Activated CD4-positive, alpha-beta T cell treated with anti-CD3 and anti-CD28 coated beads for 36 hours (primary cell): ENCODE results near the gene RASGRF1. TPM values are rescaled to one million over a fixed set of nuclear protein-coding genes. Genes with fewer than 3 reads are reported as not detected.
"Not testable (repeated sequence)": the region's sequence is repeated elsewhere in the genome, so short reads cannot be mapped to it uniquely, and the experiment has no call there.

ENCODE experiments used
- ATAC-seq: fragments of 200-7000 bp; cut with Tn5 transposase; one replicate; pipeline ENCODE4 v1.10.0; 2021; ENCODE audit warnings: mild to moderate bottlenecking, moderate library complexity
- CTCF ChIA-PET: fragments of 350-600 bp; sonication (Branson Sonifier 250); formaldehyde crosslinking; loops from one replicate; lab custom pipeline; 2021; ENCODE audit warnings: antibody characterized with exemption; lab: Charles Lee
- POLR2A ChIA-PET: fragments of 350-600 bp; sonication (Branson Sonifier 250); formaldehyde crosslinking; loops from one replicate; lab custom pipeline; 2021; ENCODE audit warnings: antibody characterized with exemption, inconsistent platforms; lab: Charles Lee
- DNase-seq: peaks from one replicate; pipeline ENCODE4 v3.0.0-alpha.2; 2020
- H3K27ac Mint-ChIP-seq: one replicate; pipeline ENCODE4 v1.8.0; 2021; ENCODE audit warnings: mixed read lengths
- H3K27me3 Mint-ChIP-seq: one replicate; pipeline ENCODE4 v1.8.0; 2021; ENCODE audit warnings: mixed read lengths
- H3K36me3 Mint-ChIP-seq: one replicate; pipeline ENCODE4 v1.8.0; 2021; ENCODE audit warnings: low read depth, mixed read lengths
- H3K4me1 Mint-ChIP-seq: one replicate; pipeline ENCODE4 v1.8.0; 2021; ENCODE audit warnings: mixed read lengths
- H3K4me3 Mint-ChIP-seq: one replicate; pipeline ENCODE4 v1.8.0; 2021; ENCODE audit warnings: mild to moderate bottlenecking, moderate library complexity, mixed read lengths
- H3K9me3 Mint-ChIP-seq: one replicate; pipeline ENCODE4 v1.8.0; 2021; ENCODE audit warnings: low read depth, mixed read lengths
- intact Hi-C, 2 experiments: fragments of 100-400 bp; cut with DNase I in 1 of 2; cut with micrococcal nuclease in 1 of 2; formaldehyde crosslinking; loops; one replicate each; pipeline versions ENCODE4 v1.14.2 to v1.15.1; 2022 to 2024; cut with DNase I, micrococcal nuclease
- total RNA-seq, 2 experiments: library from RNA; stranded (reverse); gene quantifications; one replicate each; pipeline ENCODE4 v1.2.3, GENCODE V29; 2021

The RASGRF1 gene
- total RNA-seq, 2 experiments from 2014 or later, result not detected

DNA sequence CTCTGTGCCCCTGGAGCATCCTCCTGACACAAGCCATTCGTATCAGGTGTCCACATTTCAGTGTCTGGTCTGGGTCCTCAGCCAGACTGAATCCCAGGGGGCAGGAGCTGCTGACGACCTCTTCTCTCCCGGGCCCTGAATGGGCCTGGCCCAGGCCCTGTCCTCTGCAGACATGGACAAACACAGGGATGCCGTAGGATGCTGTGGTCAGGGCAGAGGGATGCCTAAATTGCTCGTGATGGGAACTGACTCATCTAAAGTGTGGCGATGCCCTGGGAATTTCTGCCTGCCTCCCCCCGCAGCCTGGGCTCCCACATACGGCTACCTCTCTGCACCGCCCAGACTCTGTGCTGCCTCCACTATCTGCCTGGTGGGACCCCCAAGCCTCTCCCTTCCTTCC, 87.3 kb downstream of the RASGRF1 start:
- CTCF ChIA-PET, result no interaction called here
- no peaks in the 10 kb centered on the region for H3K9me3 Mint-ChIP-seq
- POLR2A ChIA-PET, result no interaction called here

DNA sequence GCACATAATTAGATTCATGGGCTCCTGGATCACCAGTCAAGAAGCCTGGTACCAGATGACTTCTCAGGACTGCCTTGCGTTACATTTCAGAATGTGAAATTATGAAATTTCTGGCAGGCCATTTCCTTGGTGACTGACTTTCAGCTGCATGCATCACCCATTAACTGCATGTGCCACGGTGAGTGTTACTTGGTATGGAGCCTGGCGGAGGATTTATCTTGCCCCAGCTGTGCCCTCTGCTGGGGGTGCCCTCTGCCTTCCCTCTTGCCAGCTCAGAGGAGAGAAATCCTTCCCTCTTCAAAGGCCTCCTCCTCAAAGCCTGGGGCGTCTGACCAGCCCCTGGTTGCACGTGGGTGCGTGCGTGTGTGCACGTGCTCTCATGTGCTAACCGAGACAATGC, 88.0 kb downstream of the RASGRF1 start:
- intact Hi-C loops, result no loop called here
- H3K4me3 Mint-ChIP-seq, result no peak overlapping the region

More for the DNA sequence above, 87.3 kb downstream of the RASGRF1 start:
- no peak overlapping the region for H3K4me3 Mint-ChIP-seq
- ATAC-seq (no peak), DNase-seq (no peak)
- no peak overlapping the region for H3K27ac Mint-ChIP-seq
- intact Hi-C loops, result no loop called here
- no peaks in the 10 kb centered on the region for H3K36me3 Mint-ChIP-seq
- H3K27me3 Mint-ChIP-seq, result no peaks in the 10 kb centered on the region
- peaks cover 7% of the 10 kb centered on the region for H3K4me1 Mint-ChIP-seq

DNA sequence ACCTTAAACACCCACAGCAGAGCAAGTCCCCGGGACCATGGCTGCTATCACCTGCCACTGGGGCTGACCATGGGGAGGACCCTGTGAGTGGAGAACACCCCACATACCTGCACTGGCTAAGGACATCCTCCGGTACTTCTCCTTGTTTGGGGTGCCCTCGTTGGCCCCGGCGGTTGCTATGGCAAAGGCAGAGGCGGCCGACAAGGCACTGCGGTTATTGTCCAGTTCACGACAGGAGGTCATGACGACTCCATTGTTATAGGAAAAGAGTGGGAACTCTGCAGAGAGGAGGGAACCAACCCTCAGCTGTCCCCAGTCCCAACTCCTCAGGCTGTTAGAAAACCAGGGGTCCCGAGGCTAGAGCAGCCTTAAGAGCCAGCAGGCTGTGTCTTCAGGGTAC, 90.9 kb downstream of the RASGRF1 start:
- Mint-ChIP-seq H3K27me3 (no peaks in the 10 kb centered on the region), H3K36me3 (no peaks in the 10 kb centered on the region), H3K27ac (no peak overlapping the region), H3K4me1 (peaks cover 4% of the 10 kb centered on the region), H3K9me3 (no peaks in the 10 kb centered on the region), H3K4me3 (no peak overlapping the region)
- ChIA-PET CTCF (no interaction called here), POLR2A (no interaction called here)
- ATAC-seq (no peak), DNase-seq (no peak)
- intact Hi-C loops, result no loop called here

More for the DNA sequence above, 88.0 kb downstream of the RASGRF1 start:
- CTCF ChIA-PET, result interaction anchor here (0.6 kb wide), 1 partner anchor 1817 kb away, joined by 3 read pairs; no protein-coding TSS in a partner anchor
- ATAC-seq (no peak), DNase-seq (no peak)
- no peak overlapping the region for H3K27ac Mint-ChIP-seq
- POLR2A ChIA-PET, result no interaction called here
- no peaks in the 10 kb centered on the region for H3K36me3 Mint-ChIP-seq
- peaks cover 7% of the 10 kb centered on the region for H3K4me1 Mint-ChIP-seq
- H3K9me3 Mint-ChIP-seq, result no peaks in the 10 kb centered on the region
- no peaks in the 10 kb centered on the region for H3K27me3 Mint-ChIP-seq

DNA sequence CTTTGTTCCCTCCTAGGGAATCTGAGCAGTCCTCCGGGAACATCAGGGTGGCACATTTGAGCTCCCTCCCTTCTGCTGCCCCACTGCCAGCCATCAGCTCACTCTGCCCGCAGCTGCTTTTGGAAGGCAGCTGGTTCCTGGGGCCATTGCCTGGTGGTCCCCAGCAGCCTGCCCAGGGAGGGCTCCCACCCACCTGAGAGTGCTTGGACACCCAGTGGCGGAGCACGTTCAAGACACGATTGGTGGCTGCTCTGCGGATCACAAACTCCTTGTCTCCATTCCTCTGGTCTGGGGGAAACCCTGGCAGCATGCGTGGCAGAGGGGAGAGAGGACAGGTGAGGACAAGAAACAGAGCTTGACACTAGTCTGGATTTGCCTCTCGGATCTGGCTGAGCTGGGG, 92.1 kb downstream of the RASGRF1 start:
- POLR2A ChIA-PET, result no interaction called here
- Mint-ChIP-seq H3K27me3 (no peaks in the 10 kb centered on the region), H3K36me3 (no peaks in the 10 kb centered on the region), H3K27ac (no peak overlapping the region), H3K4me3 (no peak overlapping the region), H3K4me1 (no peaks in the 10 kb centered on the region), H3K9me3 (no peaks in the 10 kb centered on the region)
- CTCF ChIA-PET, result interaction anchor here (0.9 kb wide), 1 partner anchor 19 kb away, joined by 4 read pairs; no protein-coding TSS in a partner anchor
- DNase-seq (no peak), ATAC-seq (no peak)
- intact Hi-C loops, result no loop called here

DNA sequence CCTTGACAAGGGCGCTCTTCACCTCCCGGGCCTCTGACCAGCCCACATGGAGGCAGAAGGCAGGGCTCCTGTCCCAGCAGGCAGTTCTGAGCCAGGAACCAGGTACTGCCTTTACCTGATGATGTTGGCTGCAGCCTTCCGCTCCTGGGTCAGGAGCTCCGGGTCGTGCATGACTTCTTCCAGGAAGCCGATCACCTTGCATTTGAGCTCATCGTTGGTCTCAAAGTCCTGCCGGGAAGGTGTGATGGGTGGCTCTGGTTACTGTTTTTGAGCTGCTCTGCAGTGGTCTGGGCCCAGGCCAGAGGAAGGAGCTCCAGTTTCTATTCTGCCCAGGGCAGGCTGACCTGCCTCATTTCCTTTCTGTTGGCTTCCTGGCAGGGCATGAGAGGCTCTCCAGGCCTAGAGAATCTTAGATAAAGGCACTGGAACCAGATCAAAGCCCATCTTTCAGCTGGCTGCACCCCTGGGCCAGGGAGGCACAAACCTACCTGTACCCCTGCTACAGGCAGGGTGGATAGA, 92.5 kb downstream of the RASGRF1 start:
- Mint-ChIP-seq H3K4me3 (no peak overlapping the region), H3K27ac (no peak overlapping the region), H3K4me1 (no peaks in the 10 kb centered on the region), H3K9me3 (no peaks in the 10 kb centered on the region), H3K27me3 (no peaks in the 10 kb centered on the region), H3K36me3 (no peaks in the 10 kb centered on the region)
- CTCF ChIA-PET, result interaction anchor here (0.8 to 0.9 kb wide), 2 partner anchors 18 to 30 kb away, joined by 3 to 4 read pairs; no protein-coding TSS in a partner anchor
- POLR2A ChIA-PET, result no interaction called here
- no peak for ATAC-seq
- intact Hi-C loops, result no loop called here
- DNase-seq, result no peak

DNA sequence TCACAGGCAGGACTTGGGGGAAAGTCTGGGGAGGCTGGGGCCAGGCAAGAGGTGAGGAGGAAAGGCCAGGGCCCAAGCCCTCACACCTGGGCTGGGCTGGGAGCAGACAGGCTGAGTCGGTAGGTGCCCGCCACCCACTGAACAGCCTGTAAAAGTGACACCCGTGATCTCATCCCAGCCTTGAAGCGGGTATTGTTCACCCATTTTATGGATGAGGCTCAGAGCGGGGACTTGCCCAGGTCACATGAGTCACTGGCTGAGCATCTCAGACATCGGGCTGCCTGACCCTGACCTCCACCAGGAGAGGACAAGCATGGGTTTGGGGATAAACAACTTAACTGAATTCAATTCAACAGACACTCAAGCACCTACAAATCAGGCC, 93.7 kb downstream of the RASGRF1 start:
- Mint-ChIP-seq H3K27me3 (no peaks in the 10 kb centered on the region), H3K4me3 (no peak overlapping the region), H3K9me3 (no peaks in the 10 kb centered on the region), H3K4me1 (no peaks in the 10 kb centered on the region), H3K36me3 (no peaks in the 10 kb centered on the region), H3K27ac (no peak overlapping the region)
- CTCF ChIA-PET, result no interaction called here
- ATAC-seq (no peak), DNase-seq (no peak)
- intact Hi-C loops, result no loop called here
- POLR2A ChIA-PET, result no interaction called here

DNA sequence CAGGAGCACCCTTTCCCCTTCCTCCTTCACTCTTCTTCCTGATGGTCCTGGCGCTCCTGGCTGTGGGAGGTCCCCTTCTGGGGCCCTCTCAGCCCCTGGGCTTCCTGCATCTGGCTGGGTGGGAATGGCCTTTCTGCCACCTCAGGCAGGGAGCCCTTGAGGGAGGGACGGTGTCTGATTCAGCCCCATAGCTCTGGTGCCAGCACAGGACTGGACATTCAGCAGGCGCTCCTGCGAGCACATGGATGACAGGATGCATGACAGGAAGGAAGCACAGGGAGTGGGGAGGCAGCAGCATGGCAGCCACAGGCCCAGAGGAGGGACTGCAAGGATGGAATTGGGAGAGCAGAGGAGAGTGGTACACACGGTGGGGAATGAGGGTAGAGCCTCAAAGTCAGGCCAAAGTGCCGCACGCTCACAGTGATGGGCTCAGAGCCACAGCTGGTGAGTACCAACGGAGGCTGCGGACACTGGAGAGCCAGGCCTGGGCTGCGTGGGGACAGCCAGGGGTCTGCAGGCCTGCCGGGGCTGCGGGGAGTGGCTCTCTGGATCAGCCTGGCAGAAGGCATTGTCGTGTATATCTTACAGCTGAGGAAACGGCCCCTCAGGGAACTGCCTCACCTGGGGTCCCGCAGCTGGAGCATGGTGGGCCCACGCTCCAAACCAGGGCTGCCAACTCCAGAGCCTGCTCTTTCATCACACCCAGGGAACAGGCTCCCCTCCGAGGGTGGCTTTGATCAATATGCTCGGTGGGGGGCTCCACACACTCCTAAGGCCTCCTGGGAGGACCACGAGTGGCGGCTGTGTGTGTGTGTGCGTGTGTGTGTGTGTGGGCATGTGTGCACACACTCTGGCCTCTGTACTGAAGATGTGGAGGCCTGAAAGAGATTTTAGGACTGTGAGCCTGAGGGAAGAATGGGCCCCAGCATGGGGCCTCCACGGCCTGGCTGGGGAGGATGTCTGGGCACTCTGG, 94.4 kb downstream of the RASGRF1 start:
- Mint-ChIP-seq H3K27ac (no peak overlapping the region), H3K27me3 (no peaks in the 10 kb centered on the region), H3K9me3 (no peaks in the 10 kb centered on the region), H3K4me3 (no peak overlapping the region), H3K4me1 (no peaks in the 10 kb centered on the region), H3K36me3 (no peaks in the 10 kb centered on the region)
- CTCF ChIA-PET, result no interaction called here
- no peak for DNase-seq
- intact Hi-C loops, result no loop called here
- no peak for ATAC-seq
- POLR2A ChIA-PET, result no interaction called here

DNA sequence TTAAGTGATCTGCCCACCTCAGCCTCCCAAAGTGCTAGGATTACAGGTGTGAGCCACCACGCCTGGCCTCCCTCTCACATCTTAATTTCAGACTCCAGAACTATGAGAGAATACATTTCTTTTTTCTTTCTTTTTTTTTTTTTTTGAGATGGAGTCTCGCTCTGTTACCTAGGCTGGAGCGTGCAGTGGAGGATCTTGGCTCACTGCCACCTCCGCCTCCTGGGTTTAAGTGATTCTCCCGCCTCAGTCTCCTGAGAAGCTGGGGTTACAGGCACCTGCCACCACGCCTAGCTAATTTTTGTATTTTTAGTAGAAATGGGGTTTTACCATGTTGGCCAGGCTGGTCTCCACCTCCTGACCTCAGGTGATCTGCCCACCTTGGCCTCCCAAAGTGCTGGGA, 95.4 kb downstream of the RASGRF1 start:
- H3K27ac Mint-ChIP-seq, H3K4me3 Mint-ChIP-seq, intact Hi-C loops, H3K4me1 Mint-ChIP-seq, CTCF ChIA-PET, DNase-seq, H3K36me3 Mint-ChIP-seq, ATAC-seq, H3K9me3 Mint-ChIP-seq, H3K27me3 Mint-ChIP-seq, POLR2A ChIA-PET: not testable (repeated sequence)

DNA sequence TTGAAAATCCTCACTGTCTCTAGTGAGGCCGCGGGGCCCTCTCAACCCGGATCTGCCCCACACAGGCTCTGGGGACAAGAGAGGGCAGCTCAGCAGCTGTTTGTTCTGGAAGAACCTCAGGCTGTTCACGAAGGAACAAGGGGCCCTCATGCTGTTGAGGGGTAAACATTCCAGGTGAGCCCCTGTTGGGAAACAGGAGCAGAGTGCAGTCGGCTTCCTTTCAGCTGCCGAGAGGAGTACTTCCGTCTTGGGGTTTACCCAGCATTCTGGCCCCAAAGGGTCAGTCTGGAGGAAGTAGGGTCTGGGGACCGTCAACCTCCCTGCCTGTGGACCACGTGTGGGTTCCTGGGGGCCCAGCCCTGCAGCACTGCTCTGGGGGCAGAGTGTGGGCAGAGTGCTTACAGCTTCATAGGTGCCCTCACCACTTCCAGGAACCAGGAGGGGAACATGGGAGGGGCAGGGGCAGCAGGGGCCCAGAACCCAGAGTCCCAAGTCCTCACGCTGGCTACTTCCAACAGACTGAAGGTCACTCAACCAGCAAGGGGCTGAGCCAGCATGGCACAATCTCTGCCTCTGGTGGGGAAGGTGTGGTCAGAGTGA, 96.5 kb downstream of the RASGRF1 start:
- Mint-ChIP-seq H3K4me3 (no peak overlapping the region), H3K27me3 (no peaks in the 10 kb centered on the region), H3K9me3 (no peaks in the 10 kb centered on the region), H3K4me1 (no peaks in the 10 kb centered on the region), H3K36me3 (no peaks in the 10 kb centered on the region), H3K27ac (no peak overlapping the region)
- ATAC-seq (no peak), DNase-seq (no peak)
- ChIA-PET CTCF (interaction anchor here (0.7 kb wide), 1 partner anchor 45 kb away, joined by 3 read pairs; no protein-coding TSS in a partner anchor), POLR2A (interaction anchor here (0.7 kb wide), 1 partner anchor 13 kb away, joined by 3 read pairs; no protein-coding TSS in a partner anchor)
- intact Hi-C loops, result no loop called here

DNA sequence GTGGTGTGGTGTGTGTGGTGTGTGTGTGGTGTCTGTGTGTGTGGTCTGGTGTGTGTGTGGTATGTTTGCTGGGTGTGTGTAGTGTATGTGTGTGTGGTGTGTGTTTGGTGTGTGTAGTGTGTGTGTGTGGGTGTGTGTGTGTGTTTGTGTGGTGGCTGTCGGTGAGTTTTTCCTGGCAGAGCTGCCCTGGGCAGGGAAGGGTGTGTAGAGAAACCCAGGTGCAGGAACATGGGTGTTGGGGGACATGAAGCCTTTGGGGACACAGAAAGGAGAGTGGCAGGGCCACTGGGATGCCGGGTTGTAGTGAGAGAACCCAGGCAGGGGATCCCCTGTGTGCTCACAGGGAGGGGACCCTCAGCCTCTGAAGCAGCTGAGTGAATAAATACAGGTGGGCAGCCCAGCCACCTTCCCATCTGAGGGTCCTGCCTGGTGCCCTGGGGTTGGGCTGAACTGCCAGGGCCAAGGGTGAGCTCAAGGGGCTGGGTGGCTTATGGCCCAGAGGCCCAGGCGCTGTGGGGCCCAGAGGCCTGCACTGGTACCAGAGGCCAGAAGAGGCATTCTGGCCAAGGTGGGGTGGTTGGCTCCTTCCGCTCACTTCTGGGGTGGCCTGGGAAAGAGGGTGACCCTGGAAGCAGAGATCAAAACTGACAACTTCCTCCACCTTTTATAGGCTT, 97.2 kb downstream of the RASGRF1 start:
- DNase-seq (no peak), ATAC-seq (no peak)
- Mint-ChIP-seq H3K9me3 (no peaks in the 10 kb centered on the region), H3K4me3 (no peak overlapping the region), H3K27ac (no peak overlapping the region), H3K27me3 (no peaks in the 10 kb centered on the region), H3K36me3 (no peaks in the 10 kb centered on the region), H3K4me1 (no peaks in the 10 kb centered on the region)
- ChIA-PET CTCF (interaction anchor here (0.7 kb wide), 1 partner anchor 45 kb away, joined by 3 read pairs; no protein-coding TSS in a partner anchor), POLR2A (interaction anchor here (0.7 kb wide), 1 partner anchor 14 kb away, joined by 3 read pairs; no protein-coding TSS in a partner anchor)
- intact Hi-C loops, result no loop called here
